NCI-H2196 (cell line): ENCODE data around the gene HLA-DQA2.
A peak's percentile ranks its signal among the peaks of the same experiment; 100 is the strongest.
"Not testable (repeated sequence)": the region's sequence is repeated elsewhere in the genome, so short reads cannot be mapped to it uniquely, and the experiment has no call there.

Source experiments
- DNase-seq: peaks from one replicate; lab custom pipeline; 2025; ENCODE audit not compliant: unreplicated experiment; lab: John Stamatoyannopoulos, UW

Gene HLA-DQA2

DNA sequence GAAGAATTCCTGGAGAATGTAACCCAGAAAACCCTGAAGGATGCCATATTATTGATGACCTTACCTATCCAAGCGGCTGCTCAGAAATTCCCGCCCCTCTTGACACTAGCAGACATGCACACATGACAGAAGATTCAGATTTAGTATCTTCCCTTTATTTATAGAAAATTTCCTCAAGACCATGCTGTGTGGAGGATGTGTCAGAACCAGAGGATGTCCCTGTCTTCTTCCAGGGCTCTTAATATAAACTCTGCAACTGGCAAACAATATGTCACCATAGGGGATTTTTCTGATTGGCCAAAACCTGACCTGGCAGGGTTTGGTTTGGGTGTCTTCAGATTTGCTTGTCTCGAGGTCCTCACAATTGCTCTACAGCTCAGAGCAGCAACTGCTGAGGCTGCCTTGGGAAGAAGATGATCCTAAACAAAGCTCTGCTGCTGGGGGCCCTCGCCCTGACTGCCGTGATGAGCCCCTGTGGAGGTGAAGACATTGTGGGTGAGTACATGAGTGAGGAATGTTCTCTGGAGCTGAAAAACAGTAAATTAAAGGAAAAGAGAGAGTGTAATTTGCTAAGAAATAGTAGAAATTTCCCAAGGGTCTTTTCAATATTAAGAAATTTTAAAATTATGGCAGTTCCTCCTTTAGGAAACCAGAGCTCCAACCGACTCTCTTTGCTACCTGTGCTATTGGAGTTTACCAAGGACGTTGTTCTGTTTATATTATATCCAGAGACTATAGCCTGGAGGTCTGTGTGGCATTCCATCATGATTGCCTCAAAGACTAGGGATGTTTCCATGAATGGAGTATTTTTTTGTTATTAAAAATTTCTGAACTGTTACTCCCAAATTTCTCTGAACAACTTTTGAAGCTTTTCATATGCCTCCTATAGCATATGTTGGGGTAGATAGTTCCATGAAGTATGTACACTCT, at the start of gene HLA-DQA2:
Gene HLA-DQA2, plus strand, starts transcription at position 361 of the 930 bp plus-strand sequence. Its CDS starts 53 bp downstream, at position 414.
- DNase-seq = no peak

DNA sequence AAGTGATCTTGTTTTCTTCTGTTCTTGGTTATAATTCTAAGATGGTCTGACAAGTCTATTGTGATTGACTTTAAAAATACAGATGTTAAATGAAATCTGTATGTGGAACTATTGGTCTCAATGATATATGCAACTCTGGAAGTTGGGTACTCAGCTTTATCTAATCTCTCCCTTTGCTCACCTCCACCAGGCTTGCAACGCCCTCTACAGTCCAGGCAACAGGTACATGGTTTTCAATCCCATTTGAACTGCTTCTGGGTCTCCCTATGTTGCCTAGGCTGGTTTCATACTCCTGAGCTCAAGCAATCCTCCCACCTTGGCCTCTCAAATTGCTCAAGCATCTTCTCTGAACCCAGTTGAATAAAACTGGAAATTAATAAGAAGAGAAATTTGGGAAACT, 49.2 kb upstream of the HLA-DQA2 start:
- no peak for DNase-seq

DNA sequence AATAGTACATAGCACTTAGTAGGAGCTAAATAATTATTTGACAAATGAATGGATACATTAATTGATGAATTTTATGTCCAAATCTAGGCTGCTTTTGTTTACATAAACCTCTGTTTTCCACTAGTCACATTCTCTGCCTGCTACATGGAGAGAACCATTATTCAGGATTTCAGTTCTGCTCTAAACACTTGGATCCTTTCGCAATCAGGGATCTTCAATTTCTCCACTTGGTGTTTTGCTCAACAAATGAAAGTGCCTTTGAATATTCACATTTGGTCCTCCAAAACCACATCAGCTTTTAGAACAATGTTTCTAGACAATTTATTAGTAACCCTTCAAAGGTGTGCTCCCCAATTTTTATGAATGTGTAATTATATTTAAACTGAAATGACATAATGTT, 44.2 kb upstream of the HLA-DQA2 start:
- no peak for DNase-seq

- peak; percentile 41 for DNase-seq
These were observed 40.7 kb upstream of the HLA-DQA2 start for GRCh38 chr6:32700391-32701040.

DNA sequence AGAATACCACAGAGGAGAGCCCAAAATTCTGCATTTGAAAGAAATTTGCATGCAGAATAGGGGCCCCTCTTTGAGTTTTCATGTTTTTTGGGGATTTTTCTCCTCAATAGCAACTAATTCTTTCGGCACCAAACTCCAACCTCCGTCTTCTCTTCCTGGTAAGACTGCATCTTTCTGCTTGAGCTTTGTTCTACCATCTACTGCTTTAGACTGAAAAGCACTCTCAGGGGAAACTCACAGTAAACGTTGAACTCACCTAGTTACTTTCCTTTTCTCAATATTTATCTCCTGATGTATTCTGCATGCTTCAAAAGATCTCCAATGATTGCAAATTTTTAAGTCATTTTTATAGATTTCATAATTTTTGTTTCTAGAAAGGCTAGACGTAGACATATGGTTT, 37.8 kb upstream of the HLA-DQA2 start:
- no peak for DNase-seq

DNA sequence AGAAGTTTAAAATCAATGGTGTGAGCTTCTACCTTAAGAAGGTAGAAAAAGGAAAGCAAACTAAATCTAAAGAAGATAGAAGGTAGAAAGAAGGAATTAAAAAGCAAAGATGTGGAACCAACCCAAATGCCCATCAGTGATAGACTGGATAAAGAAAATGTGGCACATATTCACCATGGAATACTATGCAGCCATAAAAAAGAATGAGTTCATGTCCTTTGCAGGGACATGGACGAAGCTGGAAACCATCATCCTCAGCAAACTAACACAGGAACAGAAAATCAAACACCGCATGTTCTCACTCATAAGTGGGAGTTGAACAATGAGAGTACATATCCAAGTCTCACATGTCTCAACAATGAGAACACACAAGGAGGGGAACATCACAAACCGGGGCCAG, 36.0 kb upstream of the HLA-DQA2 start:
- DNase-seq = not testable (repeated sequence)

GRCh38 chr6:32709625-32710024, 31.6 kb upstream of the HLA-DQA2 start:
- no peak for DNase-seq

- DNase-seq = no peak
These were observed 27.9 kb upstream of the HLA-DQA2 start for GRCh38 chr6:32713241-32713640.

DNA sequence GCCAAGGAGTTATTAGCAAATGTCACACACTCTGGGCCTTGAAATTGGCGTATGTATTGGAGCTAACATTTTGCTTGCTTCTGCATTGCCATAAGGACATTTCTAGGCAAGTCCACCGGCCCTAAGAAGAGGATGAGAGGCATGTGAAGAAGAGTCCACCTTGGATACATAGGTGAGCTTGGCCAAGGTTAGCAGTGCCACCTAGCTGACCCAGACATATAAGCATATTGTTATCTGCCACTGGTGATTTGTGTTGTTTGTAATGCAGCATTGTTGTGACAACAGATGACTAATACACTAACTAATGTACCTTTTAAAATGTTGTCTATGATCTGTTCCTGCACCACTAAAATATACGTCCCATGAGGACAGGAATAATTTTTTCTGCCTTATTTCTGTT, 24.8 kb upstream of the HLA-DQA2 start:
- DNase-seq = no peak

DNA sequence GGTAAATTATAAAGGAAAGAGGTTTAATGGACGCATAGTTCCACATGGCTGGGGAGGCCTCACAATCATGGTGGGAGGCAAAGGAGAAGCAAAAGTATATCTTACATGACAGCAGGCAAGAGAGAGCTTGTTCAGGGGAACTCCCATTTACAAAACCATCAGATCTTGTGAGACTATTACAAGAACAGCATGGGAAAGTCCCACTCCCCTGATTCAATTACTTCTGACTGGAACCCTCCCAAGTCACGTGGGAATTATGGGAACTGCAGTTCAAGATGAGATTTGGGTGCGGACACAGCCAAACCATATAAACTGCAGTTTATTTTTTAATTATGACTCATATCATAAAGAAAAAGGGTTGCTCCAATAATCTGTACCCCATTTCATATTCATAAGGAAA, 22.3 kb upstream of the HLA-DQA2 start:
- no peak for DNase-seq

DNA sequence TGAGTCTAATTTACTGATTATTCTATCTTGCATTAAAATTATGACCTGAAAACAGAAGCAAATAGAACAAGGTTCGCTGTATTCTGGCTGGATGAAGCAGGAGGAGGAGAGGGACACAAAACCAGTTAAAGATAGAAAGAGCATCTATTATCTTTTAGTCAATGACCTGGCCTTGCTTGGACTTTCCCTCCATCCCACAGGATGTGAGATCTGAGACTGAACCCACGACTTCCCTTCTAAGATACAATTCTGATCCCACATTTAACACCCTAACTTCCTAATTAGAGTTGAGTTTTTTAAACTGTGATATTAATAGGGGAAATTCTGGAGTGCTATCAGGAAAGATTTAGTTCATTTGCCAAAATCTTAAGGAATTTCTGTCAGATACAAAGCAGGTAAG, 3.1 kb upstream of the HLA-DQA2 start:
- no peak for DNase-seq

DNA sequence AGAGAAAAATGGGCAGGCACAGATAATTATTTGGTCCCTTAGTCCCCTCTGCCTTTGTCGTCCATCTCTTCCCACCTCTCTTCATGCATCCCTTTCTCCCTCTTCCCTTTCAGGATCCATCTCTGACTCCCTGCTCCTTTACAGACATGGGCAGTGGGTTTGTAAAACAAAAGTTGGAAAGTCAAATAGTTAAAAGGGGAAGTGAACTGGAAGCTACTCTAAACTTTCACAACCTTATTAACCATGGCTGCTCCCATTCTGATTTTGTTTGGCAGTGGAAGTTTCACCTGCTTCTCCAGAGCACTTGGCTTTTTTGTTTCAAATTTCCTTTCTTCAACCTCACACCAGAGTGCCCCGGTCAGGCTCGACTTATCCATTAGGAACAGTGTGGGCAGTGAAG, 1.2 kb downstream of the HLA-DQA2 start:
- no peak for DNase-seq

- no peak for DNase-seq
These were observed 3.6 kb downstream of the HLA-DQA2 start for GRCh38 chr6:32744776-32745175.

DNA sequence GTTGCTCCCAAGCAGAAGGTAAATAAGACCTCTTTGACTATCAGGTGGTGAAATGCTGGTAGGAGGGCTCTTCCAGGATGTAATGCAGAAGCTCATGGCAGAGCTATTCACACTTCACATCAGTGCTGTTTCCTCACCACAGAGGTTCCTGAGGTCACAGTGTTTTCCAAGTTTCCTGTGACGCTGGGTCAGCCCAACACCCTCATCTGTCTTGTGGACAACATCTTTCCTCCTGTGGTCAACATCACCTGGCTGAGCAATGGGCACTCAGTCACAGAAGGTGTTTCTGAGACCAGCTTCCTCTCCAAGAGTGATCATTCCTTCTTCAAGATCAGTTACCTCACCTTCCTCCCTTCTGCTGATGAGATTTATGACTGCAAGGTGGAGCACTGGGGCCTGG, 4.5 kb downstream of the HLA-DQA2 start:
- DNase-seq = not testable (repeated sequence)

DNA sequence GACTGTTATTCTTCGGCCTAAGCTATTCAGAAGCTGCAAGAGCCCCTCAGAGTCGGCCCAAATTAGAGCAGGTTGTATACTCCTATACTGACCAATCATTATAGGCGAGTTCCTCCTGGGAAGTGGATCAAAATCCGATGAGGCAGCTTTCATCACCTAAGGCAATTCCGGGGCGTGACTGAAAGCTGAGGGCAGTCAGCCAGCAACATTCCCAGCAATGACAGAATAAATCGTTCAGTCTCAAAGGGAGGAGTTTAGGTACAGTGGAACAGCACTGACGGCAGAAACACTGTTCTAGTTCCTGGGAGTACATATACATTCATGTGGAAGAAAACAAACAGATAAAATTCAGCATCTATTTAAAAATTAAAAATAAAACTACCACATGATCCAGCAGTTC, 11.4 kb downstream of the HLA-DQA2 start:
- DNase-seq = peak; percentile 6

GRCh38 chr6:32759669-32760068, 18.5 kb downstream of the HLA-DQA2 start:
- no peak for DNase-seq

GRCh38 chr6:32761072-32761471, 19.9 kb downstream of the HLA-DQA2 start:
- no peak for DNase-seq

GRCh38 chr6:32761548-32761947, 20.4 kb downstream of the HLA-DQA2 start:
- no peak for DNase-seq

- no peak for DNase-seq
These were observed 22.2 kb downstream of the HLA-DQA2 start, which contains the start of gene HLA-DQB2 for GRCh38 chr6:32763421-32763820. HLA-DQB2 (minus strand) TSS chr6:32763532; CDS start chr6:32763470, 62 bp downstream.

DNA sequence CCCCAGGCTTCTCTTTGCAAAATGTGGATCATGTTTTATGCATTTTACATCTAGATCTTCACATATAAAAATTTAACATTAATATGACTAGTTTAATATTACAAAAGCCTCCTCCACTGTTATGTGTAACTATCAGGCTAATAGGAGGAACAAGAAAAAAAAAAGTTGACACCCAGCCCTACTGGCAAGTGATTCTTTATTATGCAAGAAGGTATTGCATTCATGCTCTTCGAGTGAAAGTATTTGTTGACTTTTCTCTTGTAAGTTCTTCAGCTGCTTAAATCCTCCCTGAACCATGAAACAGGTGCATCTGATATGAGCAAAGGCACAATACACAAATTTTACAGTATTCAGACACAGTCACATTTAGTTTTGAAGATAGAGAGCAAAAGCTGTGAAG, 22.9 kb downstream of the HLA-DQA2 start:
- DNase-seq = no peak

GRCh38 chr6:32772656-32773055, 31.5 kb downstream of the HLA-DQA2 start:
- DNase-seq = no peak

- no peak for DNase-seq
These were observed 33.2 kb downstream of the HLA-DQA2 start for GRCh38 chr6:32774426-32774825.
